Trophoblast cell (in vitro differentiated cells and primary cell): ENCODE measurements around the gene GSTM5.

Experiments used
- DNase-seq, 2 donors: peaks; one replicate each; pipeline ENCODE4 v3.0.0-alpha.2; 2016
- H2AFZ ChIP-seq: 2 replicates; pipeline ENCODE4 v1.6.1; 2013; ENCODE audit warnings: low read length, moderate library complexity, mild to moderate bottlenecking; ENCODE audit not compliant: insufficient read depth, poor library complexity
- H2AK5ac ChIP-seq: 2 replicates; pipeline ENCODE4 v1.6.1; 2013; ENCODE audit warnings: mild to moderate bottlenecking, low read length
- H2BK120ac ChIP-seq: 2 replicates; pipeline ENCODE4 v1.6.1; 2013; ENCODE audit warnings: low read length, mild to moderate bottlenecking, moderate library complexity; ENCODE audit not compliant: insufficient read depth, poor library complexity
- H2BK12ac ChIP-seq: 2 replicates; pipeline ENCODE4 v1.6.1; 2013; ENCODE audit warnings: mild to moderate bottlenecking, low read length, moderate library complexity
- H2BK5ac ChIP-seq: 2 replicates; pipeline ENCODE4 v1.6.1; 2013; ENCODE audit warnings: low read length, low read depth, moderate library complexity, mild to moderate bottlenecking; ENCODE audit not compliant: poor library complexity
- H3K14ac ChIP-seq: 2 replicates; pipeline ENCODE4 v1.6.1; 2013; ENCODE audit warnings: mild to moderate bottlenecking, low read length
- H3K18ac ChIP-seq: 2 replicates; pipeline ENCODE4 v1.6.1; 2013; ENCODE audit warnings: mild to moderate bottlenecking, low read length
- H3K23ac ChIP-seq: 2 replicates; pipeline ENCODE4 v1.6.1; 2013; ENCODE audit warnings: low read length
- H3K27ac ChIP-seq: 2 replicates; pipeline ENCODE4 v1.5.1; 2013; ENCODE audit warnings: low read depth, mild to moderate bottlenecking, inconsistent platforms, low read length, moderate library complexity
- H3K27me3 ChIP-seq: 2 replicates; pipeline ENCODE4 v1.6.1; 2013; ENCODE audit warnings: inconsistent platforms, mild to moderate bottlenecking, low read length, moderate library complexity; ENCODE audit not compliant: insufficient read depth
- H3K36me3 ChIP-seq, 2 experiments: 1 replicate in 1 of 2; 2 replicates in 1 of 2; pipeline ENCODE4 v1.6.1; 2013; ENCODE audit warnings: low read length in 2 of 2, mild to moderate bottlenecking in 2 of 2, moderate library complexity in 1 of 2; ENCODE audit not compliant: insufficient read depth in 2 of 2, control insufficient read depth in 1 of 2
- H3K4ac ChIP-seq: 2 replicates; pipeline ENCODE4 v1.6.1; 2013; ENCODE audit warnings: low read depth, mild to moderate bottlenecking, low read length, moderate library complexity
- H3K4me1 ChIP-seq, 2 experiments: 1 replicate in 1 of 2; 2 replicates in 1 of 2; pipeline ENCODE4 v1.6.1; 2013; ENCODE audit warnings: low read length in 2 of 2, mild to moderate bottlenecking in 2 of 2, moderate library complexity in 1 of 2; ENCODE audit not compliant: insufficient read depth in 2 of 2, control insufficient read depth in 1 of 2
- H3K4me2 ChIP-seq: 2 replicates; pipeline ENCODE4 v1.6.1; 2013; ENCODE audit warnings: inconsistent platforms, mild to moderate bottlenecking, low read length, moderate library complexity
- H3K4me3 ChIP-seq: 2 replicates; pipeline ENCODE4 v1.5.1; 2013; ENCODE audit warnings: mild to moderate bottlenecking, low read depth, low read length, inconsistent platforms
- H3K79me1 ChIP-seq: one replicate; pipeline ENCODE4 v1.6.1; 2013; ENCODE audit warnings: low read length
- H3K79me2 ChIP-seq: 2 replicates; pipeline ENCODE4 v1.6.1; 2013; ENCODE audit warnings: low read length, mild to moderate bottlenecking; ENCODE audit not compliant: control insufficient read depth, insufficient read depth, poor library complexity
- H3K9ac ChIP-seq: 2 replicates; pipeline ENCODE4 v1.6.1; 2013; ENCODE audit warnings: mild to moderate bottlenecking, low read length
- H3K9me3 ChIP-seq: 2 replicates; pipeline ENCODE4 v1.6.1; 2013; ENCODE audit warnings: low read depth, mild to moderate bottlenecking, control low read depth, inconsistent platforms, low read length; ENCODE audit not compliant: insufficient read depth
- H4K12ac ChIP-seq: 2 replicates; pipeline ENCODE4 v1.6.1; 2013; ENCODE audit warnings: low read depth, mild to moderate bottlenecking, low read length, moderate library complexity
- H4K8ac ChIP-seq: 2 replicates; pipeline ENCODE4 v1.6.1; 2013; ENCODE audit warnings: low read depth, mild to moderate bottlenecking, low read length, moderate library complexity
- H4K91ac ChIP-seq: one replicate; pipeline ENCODE4 v1.6.1; 2013; ENCODE audit warnings: low read depth, mild to moderate bottlenecking, low read length, moderate library complexity
- WGBS: extraction: QIAGEN DNeasy Blood & Tissue Kit; methylation state at CpG from one replicate; pipeline ENCODE4 v1.1.7; 2013; ENCODE audit warnings: missing lambda C conversion rate; ENCODE audit not compliant: insufficient read length, insufficient coverage; ENCODE audit errors: extremely low coverage; 5-methylcytosine and 5-hydroxymethylcytosine counted together

Gene GSTM5

DNA sequence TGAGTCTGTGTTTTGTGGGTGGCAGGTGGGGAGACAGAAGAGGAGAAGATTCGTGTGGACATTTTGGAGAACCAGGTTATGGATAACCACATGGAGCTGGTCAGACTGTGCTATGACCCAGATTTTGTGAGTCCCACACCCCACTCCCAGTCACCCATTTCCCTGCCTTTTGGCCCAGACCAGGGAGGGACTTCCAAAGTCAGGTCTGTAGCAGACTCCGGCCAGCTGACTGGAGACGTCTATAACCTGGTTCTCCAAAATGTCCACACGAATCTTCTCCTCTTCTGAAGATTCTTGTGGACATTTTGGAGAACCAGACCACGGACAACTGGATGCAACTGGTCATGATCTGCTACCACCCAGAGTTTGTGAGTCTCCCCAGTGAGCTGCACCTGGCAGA is 1.6 kb downstream of the GSTM5 start:
- H3K79me2 ChIP-seq = no peaks in the 10 kb centered on the region
- no peak overlapping the region for H3K23ac ChIP-seq
- no peak overlapping the region for H2AFZ ChIP-seq
- no peak for DNase-seq
- no peak overlapping the region for H4K12ac ChIP-seq
- no peak overlapping the region for H3K27ac ChIP-seq
- no peak overlapping the region for H4K91ac ChIP-seq
- no peaks in the 10 kb centered on the region for H3K9me3 ChIP-seq
- no peak overlapping the region for H2BK5ac ChIP-seq
- H3K9ac ChIP-seq = no peak overlapping the region
- H2AK5ac ChIP-seq = no peak overlapping the region
- no peak overlapping the region for H2BK120ac ChIP-seq
- no peak overlapping the region for H4K8ac ChIP-seq
- no peak overlapping the region for H3K18ac ChIP-seq
- no peaks in the 10 kb centered on the region for H3K27me3 ChIP-seq
- no peak overlapping the region for H3K4me3 ChIP-seq
- H2BK12ac ChIP-seq = no peak overlapping the region
- H3K4me2 ChIP-seq = no peak overlapping the region
- no CpG with 5 or more reads among the region's 5 CpGs for WGBS
- H3K79me1 ChIP-seq = no peaks in the 10 kb centered on the region
- no peak overlapping the region for H3K4ac ChIP-seq
- no peaks in the 10 kb centered on the region for H3K4me1 ChIP-seq
- no peaks in the 10 kb centered on the region for H3K36me3 ChIP-seq
- no peak overlapping the region for H3K14ac ChIP-seq

DNA sequence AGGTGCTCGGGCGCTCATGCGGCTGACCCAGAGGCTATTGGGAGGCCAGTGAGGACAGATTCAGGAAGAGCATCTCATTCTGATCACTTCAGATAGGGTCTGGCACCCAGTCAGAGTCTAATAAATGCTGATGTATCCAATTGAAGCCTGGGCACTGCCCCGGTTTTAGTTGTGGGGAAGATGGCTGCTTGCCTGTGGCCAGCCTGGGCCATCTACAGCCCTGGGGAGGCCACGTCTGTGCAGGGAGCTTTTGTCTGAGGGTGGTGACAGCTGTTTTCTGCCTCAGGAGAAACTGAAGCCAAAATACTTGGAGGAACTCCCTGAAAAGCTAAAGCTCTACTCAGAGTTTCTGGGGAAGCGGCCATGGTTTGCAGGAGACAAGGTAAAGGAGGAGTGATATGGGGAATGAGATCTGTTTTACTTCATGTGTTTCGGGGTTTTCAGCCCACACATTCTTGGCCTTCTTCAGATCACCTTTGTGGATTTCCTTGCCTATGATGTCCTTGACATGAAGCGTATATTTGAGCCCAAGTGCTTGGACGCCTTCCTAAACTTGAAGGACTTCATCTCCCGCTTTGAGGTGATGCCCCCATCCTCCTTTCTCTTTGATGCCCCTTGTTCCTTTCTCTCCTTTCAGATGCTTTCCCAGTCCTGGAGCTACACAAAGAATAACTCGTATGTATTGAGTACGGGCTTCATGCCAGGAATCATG is 2.8 kb downstream of the GSTM5 start:
- H3K9me3 ChIP-seq = no peaks in the 10 kb centered on the region
- no peak overlapping the region for H2BK12ac ChIP-seq
- no peak overlapping the region for H3K23ac ChIP-seq
- no peaks in the 10 kb centered on the region for H3K4me1 ChIP-seq
- H3K9ac ChIP-seq = no peak overlapping the region
- H2BK120ac ChIP-seq = no peak overlapping the region
- H3K79me1 ChIP-seq = no peaks in the 10 kb centered on the region
- H4K8ac ChIP-seq = no peak overlapping the region
- H2BK5ac ChIP-seq = no peak overlapping the region
- no peak overlapping the region for H4K91ac ChIP-seq
- H3K27ac ChIP-seq = no peak overlapping the region
- H3K27me3 ChIP-seq = no peaks in the 10 kb centered on the region
- H3K79me2 ChIP-seq = no peaks in the 10 kb centered on the region
- H3K4ac ChIP-seq = no peak overlapping the region
- no peak overlapping the region for H3K18ac ChIP-seq
- DNase-seq = no peak
- H2AFZ ChIP-seq = no peak overlapping the region
- H3K36me3 ChIP-seq = no peaks in the 10 kb centered on the region
- H3K14ac ChIP-seq = no peak overlapping the region
- no CpG with 5 or more reads among the region's 12 CpGs for WGBS
- no peak overlapping the region for H3K4me2 ChIP-seq
- H3K4me3 ChIP-seq = no peak overlapping the region
- no peak overlapping the region for H2AK5ac ChIP-seq
- no peak overlapping the region for H4K12ac ChIP-seq

DNA sequence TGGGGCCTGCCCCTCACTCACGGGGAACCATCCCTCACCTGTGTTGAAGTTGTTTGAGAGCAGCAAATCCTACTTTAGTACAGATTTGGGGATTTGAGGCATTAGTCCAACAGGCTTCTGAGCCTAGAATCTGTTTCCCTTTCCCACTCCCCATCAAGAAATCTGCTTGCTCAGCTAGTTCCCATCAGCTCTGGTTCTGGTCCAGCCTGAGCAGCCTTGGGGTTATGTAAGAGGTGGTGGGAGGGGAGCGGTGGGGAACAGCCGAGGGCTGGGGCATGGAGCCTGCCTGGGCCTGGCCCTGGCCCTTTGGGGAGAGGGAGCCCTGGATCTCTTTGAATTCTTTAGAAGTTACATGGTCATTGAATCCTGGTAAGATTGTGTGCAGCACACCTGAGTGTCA is 4.1 kb downstream of the GSTM5 start:
- H3K9ac ChIP-seq = no peak overlapping the region
- H3K4ac ChIP-seq = no peak overlapping the region
- H2AFZ ChIP-seq = no peak overlapping the region
- H3K79me2 ChIP-seq = no peaks in the 10 kb centered on the region
- no peak overlapping the region for H4K12ac ChIP-seq
- no peak overlapping the region for H3K27ac ChIP-seq
- no peak overlapping the region for H2BK5ac ChIP-seq
- no peak for DNase-seq
- no CpG with 5 or more reads among the region's 3 CpGs for WGBS
- H4K91ac ChIP-seq = no peak overlapping the region
- no peak overlapping the region for H3K14ac ChIP-seq
- H3K23ac ChIP-seq = no peak overlapping the region
- no peak overlapping the region for H3K4me3 ChIP-seq
- no peak overlapping the region for H2BK120ac ChIP-seq
- H4K8ac ChIP-seq = no peak overlapping the region
- no peaks in the 10 kb centered on the region for H3K4me1 ChIP-seq
- no peaks in the 10 kb centered on the region for H3K9me3 ChIP-seq
- no peak overlapping the region for H2BK12ac ChIP-seq
- no peak overlapping the region for H2AK5ac ChIP-seq
- no peak overlapping the region for H3K18ac ChIP-seq
- H3K27me3 ChIP-seq = no peaks in the 10 kb centered on the region
- H3K4me2 ChIP-seq = no peak overlapping the region
- no peaks in the 10 kb centered on the region for H3K79me1 ChIP-seq
- no peaks in the 10 kb centered on the region for H3K36me3 ChIP-seq

DNA sequence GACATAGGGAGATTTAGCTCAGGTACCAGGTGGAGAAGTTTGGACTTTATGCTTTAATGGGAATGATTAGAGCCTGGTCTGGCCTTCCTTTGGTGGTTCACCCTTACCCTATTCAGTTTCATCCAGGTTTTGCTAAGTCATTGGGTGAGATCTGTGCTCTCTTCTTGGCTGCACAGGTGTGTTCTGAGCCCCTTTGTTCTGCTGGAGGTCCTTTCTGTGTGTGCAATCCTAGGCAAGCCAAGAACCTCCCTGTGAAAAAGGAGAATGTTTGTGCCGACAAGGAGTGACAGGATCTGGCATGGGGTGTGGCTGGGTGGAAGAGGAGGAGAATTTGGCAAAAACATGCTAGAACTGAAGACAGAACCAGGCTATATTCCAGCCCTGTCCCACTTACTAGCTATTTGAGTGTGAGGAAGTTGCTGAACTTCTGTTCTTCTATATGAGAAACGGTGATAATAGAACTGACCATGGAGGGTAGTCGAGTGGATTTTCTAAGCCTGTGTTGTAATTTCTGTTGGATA is 4.6 kb downstream of the GSTM5 start:
- no peak overlapping the region for H2BK5ac ChIP-seq
- H3K79me2 ChIP-seq = no peaks in the 10 kb centered on the region
- no peak for DNase-seq
- no peak overlapping the region for H2AK5ac ChIP-seq
- no peak overlapping the region for H2BK12ac ChIP-seq
- WGBS = no CpG with 5 or more reads among the region's 3 CpGs
- H3K23ac ChIP-seq = no peak overlapping the region
- no peaks in the 10 kb centered on the region for H3K27me3 ChIP-seq
- H2BK120ac ChIP-seq = no peak overlapping the region
- no peak overlapping the region for H3K4me2 ChIP-seq
- H3K9ac ChIP-seq = no peak overlapping the region
- H3K4me3 ChIP-seq = no peak overlapping the region
- H3K4ac ChIP-seq = no peak overlapping the region
- no peaks in the 10 kb centered on the region for H3K36me3 ChIP-seq
- no peaks in the 10 kb centered on the region for H3K79me1 ChIP-seq
- H3K18ac ChIP-seq = no peak overlapping the region
- H3K14ac ChIP-seq = no peak overlapping the region
- H3K27ac ChIP-seq = no peak overlapping the region
- no peak overlapping the region for H4K91ac ChIP-seq
- no peaks in the 10 kb centered on the region for H3K4me1 ChIP-seq
- H3K9me3 ChIP-seq = no peaks in the 10 kb centered on the region
- H2AFZ ChIP-seq = no peak overlapping the region
- no peak overlapping the region for H4K8ac ChIP-seq
- H4K12ac ChIP-seq = no peak overlapping the region
